HCT116 (cell line): Measurements from ENCODE around the gene ACTN4. TPM values are rescaled to one million over a fixed set of nuclear protein-coding genes. Genes with fewer than 3 reads are reported as not detected.

ENCODE experiments used
- ATAC-seq: fragments of 200-7000 bp; cut with Tn5 transposase; 2 replicates; pipeline ENCODE4 v1.9.1; 2020; ENCODE audit warnings: mild to moderate bottlenecking, moderate library complexity
- BruUV-seq: library from RNA; stranded (reverse); fragments of 400-500 nt; replicated peaks from 2 replicates; lab custom pipeline; 2021; lab: Mats Ljungman, UMichigan
- CTCF ChIA-PET: fragments of 300-600 bp; sonication (Branson Sonifier 250); formaldehyde crosslinking; loops from one replicate; lab custom pipeline; 2021; ENCODE audit warnings: antibody characterized with exemption; lab: Charles Lee
- POLR2A ChIA-PET: fragments of 300-600, 350-600 bp; sonication (Branson Sonifier 250); formaldehyde crosslinking; loops from one replicate; lab custom pipeline; 2021; ENCODE audit warnings: antibody characterized with exemption; lab: Charles Lee
- RAD21 ChIA-PET, 2 experiments: fragments of 300-600 bp; sonication (Branson Sonifier 250); formaldehyde crosslinking; loops; one replicate each; lab custom pipeline; 2023; ENCODE audit warnings: low total read pairs in 2 of 2; ENCODE audit not compliant: uncharacterized antibody in 2 of 2, unreplicated experiment in 2 of 2, low non-redundant PET in 1 of 2; lab: Charles Lee
- DNase-seq: peaks from one replicate; pipeline ENCODE4 v3.0.0-alpha.2; 2010; ENCODE audit warnings: low read depth, low spot score
- H2AFZ ChIP-seq: fragments of 200-600 bp; shearing (Covaris generic), sonication (generic); 2 replicates; pipeline ENCODE4 v1.6.1; 2017; ENCODE audit warnings: low read depth, mixed run types, mixed read lengths, antibody characterized with exemption, low read length; ENCODE audit not compliant: poor library complexity, severe bottlenecking
- H3K27ac ChIP-seq: 2 replicates; pipeline ENCODE4 v1.5.1; 2012; ENCODE audit warnings: low read depth, low read length
- H3K27me3 ChIP-seq: fragments of 200-600 bp; sonication (generic); 2 replicates; pipeline ENCODE4 v1.6.1; 2016; ENCODE audit warnings: mixed run types, low read length, mixed read lengths; ENCODE audit not compliant: insufficient read depth
- H3K36me3 ChIP-seq, 2 experiments: fragments of 200-500 bp in 1 of 2; fragments of 200-600 bp in 1 of 2; sonication (Bioruptor generic) in 1 of 2; sonication (generic) in 1 of 2; 2 replicates each; pipeline versions ENCODE4 v1.5.1 to v1.6.1; 2014 to 2016; ENCODE audit warnings: low read length in 2 of 2, inconsistent platforms in 1 of 2, mixed read lengths in 1 of 2, mixed run types in 1 of 2; ENCODE audit not compliant: insufficient read depth in 2 of 2, control insufficient read depth in 1 of 2
- H3K4me1 ChIP-seq, 2 experiments: fragments of 200-600 bp in 1 of 2; sonication (generic) in 1 of 2; 2 replicates each; pipeline versions ENCODE4 v1.5.1 to v1.6.1; 2012 to 2017; ENCODE audit warnings: low read length in 2 of 2, inconsistent platforms in 1 of 2, mild to moderate bottlenecking in 1 of 2, mixed read lengths in 1 of 2, mixed run types in 1 of 2, moderate library complexity in 1 of 2; ENCODE audit not compliant: insufficient read depth in 2 of 2, control insufficient read depth in 1 of 2
- H3K4me2 ChIP-seq: fragments of 200-600 bp; sonication (generic); 2 replicates; pipeline ENCODE4 v1.6.1; 2017; ENCODE audit warnings: mixed run types, low read length, mixed read lengths
- H3K4me3 ChIP-seq, 2 experiments: fragments of 200-600 bp in 1 of 2; sonication (generic) in 1 of 2; replicated peaks in 1 of 2; 2 replicates each; pipeline ENCODE4 v1.5.1; 2011 to 2016; ENCODE audit warnings: low read length in 2 of 2, control low read depth in 1 of 2, low read depth in 1 of 2, mild to moderate bottlenecking in 1 of 2, mixed read lengths in 1 of 2, mixed run types in 1 of 2
- H3K79me2 ChIP-seq: fragments of 200-600 bp; sonication (generic); 2 replicates; pipeline ENCODE4 v1.6.1; 2017; ENCODE audit warnings: mild to moderate bottlenecking, mixed run types, low read length, moderate library complexity, mixed read lengths; ENCODE audit not compliant: insufficient read depth
- H3K9ac ChIP-seq: fragments of 200-600 bp; sonication (generic); 2 replicates; pipeline ENCODE4 v1.6.1; 2016; ENCODE audit warnings: low read length, mixed read lengths
- H3K9me2 ChIP-seq: fragments of 200-600 bp; sonication (generic), shearing (Covaris generic); 2 replicates; pipeline ENCODE4 v1.6.1; 2017; ENCODE audit warnings: mixed run types, mild to moderate bottlenecking, moderate library complexity; ENCODE audit not compliant: insufficient read depth
- H3K9me3 ChIP-seq, 2 experiments: fragments of 200-500 bp in 1 of 2; fragments of 200-600 bp in 1 of 2; sonication (Bioruptor generic) in 1 of 2; sonication (generic) in 1 of 2; 2 replicates each; pipeline ENCODE4 v1.6.1; 2014 to 2017; ENCODE audit warnings: low read length in 2 of 2, mixed read lengths in 2 of 2, inconsistent platforms in 1 of 2, low read depth in 1 of 2, mild to moderate bottlenecking in 1 of 2, mixed run types in 1 of 2, moderate library complexity in 1 of 2; ENCODE audit not compliant: control insufficient read depth in 1 of 2, insufficient read depth in 1 of 2
- H4K20me1 ChIP-seq: fragments of 200-600 bp; sonication (generic), shearing (Covaris generic); 2 replicates; pipeline ENCODE4 v1.6.1; 2017; ENCODE audit warnings: mixed run types, mild to moderate bottlenecking, moderate library complexity; ENCODE audit not compliant: insufficient read depth
- CBX3 ChIP-seq: IDR thresholded peaks from 2 replicates; pipeline ENCODE4 v1.6.1; 2012; ENCODE audit warnings: low read depth
- CEBPB ChIP-seq: IDR thresholded peaks from 2 replicates; pipeline ENCODE4 v1.6.1; 2012; ENCODE audit warnings: low read depth
- CTCF ChIP-seq, 3 experiments: fragments of 200-600 bp in 1 of 3; sonication (generic) in 1 of 3; IDR thresholded peaks in 2 of 3; conservative IDR thresholded peaks in 1 of 3; 2 replicates each; pipeline ENCODE4 v1.5.1; 2012 to 2017; ENCODE audit warnings: low read depth in 2 of 3, low read length in 2 of 3, antibody characterized with exemption in 1 of 3, borderline replicate concordance in 1 of 3, control low read depth in 1 of 3, mild to moderate bottlenecking in 1 of 3, mixed read lengths in 1 of 3, mixed run types in 1 of 3, moderate library complexity in 1 of 3; ENCODE audit not compliant: insufficient read depth in 1 of 3
- EZH2phosphoT487 ChIP-seq: fragments of 200-600 bp; IDR thresholded peaks from 2 replicates; pipeline ENCODE4 v1.6.1; 2018; ENCODE audit warnings: antibody characterized with exemption, borderline replicate concordance
- JUND ChIP-seq: IDR thresholded peaks from 2 replicates; pipeline ENCODE4 v1.6.1; 2012
- RAD21 ChIP-seq: IDR thresholded peaks from 2 replicates; pipeline ENCODE4 v1.6.1; 2012; ENCODE audit warnings: low read depth, mild to moderate bottlenecking
- TCF7L2 ChIP-seq: IDR thresholded peaks from 2 replicates; pipeline ENCODE4 v1.7.0; 2011; ENCODE audit warnings: borderline replicate concordance, inconsistent platforms; ENCODE audit not compliant: insufficient read depth, insufficient read length; ENCODE audit errors: extremely low read depth
- intact Hi-C: fragments of 100-400 bp; cut with micrococcal nuclease; formaldehyde crosslinking; loops from 2 replicates; pipeline ENCODE4 v1.10.0; 2022
- total RNA-seq: library from RNA; stranded (reverse); gene quantifications from one replicate; pipeline ENCODE4 v1.2.1, GENCODE V29; 2021; ENCODE audit not compliant: unreplicated experiment
- TF ChIP-seq, protein P1 (sequence below): IDR thresholded peaks from 2 replicates; pipeline ENCODE4 v1.6.1; 2011; ENCODE audit warnings: mild to moderate bottlenecking, low read length, moderate library complexity; ENCODE audit not compliant: insufficient replicate concordance; ENCODE audit errors: extremely low read depth

The ACTN4 gene
- total RNA-seq, 1 experiment from 2014 or later = 651 TPM

DNA sequence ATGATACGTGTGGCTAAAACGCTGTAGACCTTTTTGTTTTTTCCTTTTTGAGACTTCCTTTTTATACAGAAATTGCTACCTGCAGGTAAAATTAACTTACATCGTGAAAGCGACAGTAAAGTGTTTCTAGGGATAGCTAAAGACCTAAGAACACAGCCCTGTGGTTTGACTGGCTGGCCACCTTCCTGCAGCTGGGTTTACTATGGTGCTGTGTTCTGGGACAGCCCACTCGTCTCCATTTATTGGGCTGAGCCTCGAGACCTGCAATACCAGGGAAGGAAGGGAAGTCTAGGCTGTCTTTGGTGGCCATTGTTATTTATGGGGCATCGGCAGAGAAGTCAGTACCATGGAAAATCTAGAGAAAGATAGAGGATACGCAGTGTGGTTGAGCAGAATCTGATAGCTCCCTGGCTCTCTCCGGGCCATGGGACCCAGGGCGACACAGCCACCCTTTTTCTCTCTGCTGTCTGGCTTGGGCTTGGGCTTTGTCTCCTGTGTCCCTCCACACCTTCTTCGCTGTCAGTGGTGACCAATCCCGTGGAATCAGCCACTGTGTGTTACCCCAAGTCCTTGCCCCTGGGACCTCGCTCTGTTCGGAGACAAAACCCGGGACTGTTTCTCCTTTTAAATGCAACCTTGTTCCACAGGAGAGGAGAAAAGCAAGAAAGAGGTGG is 30.9 kb downstream of the ACTN4 start:
- no peak for ATAC-seq
- BruUV-seq = no TSS peak
- no peaks in the 10 kb centered on the region for H3K27me3 ChIP-seq
- peak overlapping the region; percentile 8; the same call in 1 of the 2 replicates for H3K4me2 ChIP-seq
- intact Hi-C loops = no loop called here
- ChIA-PET RAD21 (no interaction called here), POLR2A (interaction anchor here (1.1 kb wide), 1 partner anchor 10 kb away, joined by 4 read pairs; no protein-coding TSS in a partner anchor), CTCF (interaction anchor here (1.1 kb wide), 1 partner anchor 9 kb away, joined by 3 read pairs; no protein-coding TSS in a partner anchor)
- peak overlapping the region; percentile 22; the same call in 1 of the 2 replicates for H3K9ac ChIP-seq
- H3K9me3 ChIP-seq = peaks cover 0 to 5% of the 10 kb centered on the region in 2 experiments; a peak in 1 of 4 replicates
- H2AFZ ChIP-seq = no peak overlapping the region
- H3K79me2 ChIP-seq = peaks cover 95% of the 10 kb centered on the region
- H3K9me2 ChIP-seq = no peaks in the 10 kb centered on the region
- peaks cover 37 to 95% of the 10 kb centered on the region in 2 experiments for H3K4me1 ChIP-seq
- no peak for DNase-seq
- H3K27ac ChIP-seq = peak overlapping the region; percentile 1; the same call in 1 of the 2 replicates
- peaks cover 7% of the 10 kb centered on the region; the same call in 1 of the 2 replicates for H4K20me1 ChIP-seq
- H3K4me3 ChIP-seq = no peak overlapping the region
- H3K36me3 ChIP-seq = peaks cover 0 to 51% of the 10 kb centered on the region in 2 experiments; a peak in 2 of 4 replicates
- TF ChIP-seq TCF7L2 (no peak), RAD21 (no peak), JUND (no peak), CEBPB (no peak), CTCF (IDR thresholded peaks at IDR 0.05 in 2 of 3, conservative IDR thresholded peaks at IDR 0.05 in 1 of 3; ENCODE audit: borderline replicate concordance in 1 of 3, insufficient read depth in 1 of 3, low read depth in 2 of 3, low read length in 2 of 3) (no peak), EZH2phosphoT487 (no peak), CBX3 (no peak)
- TF ChIP-seq, protein P1, sequence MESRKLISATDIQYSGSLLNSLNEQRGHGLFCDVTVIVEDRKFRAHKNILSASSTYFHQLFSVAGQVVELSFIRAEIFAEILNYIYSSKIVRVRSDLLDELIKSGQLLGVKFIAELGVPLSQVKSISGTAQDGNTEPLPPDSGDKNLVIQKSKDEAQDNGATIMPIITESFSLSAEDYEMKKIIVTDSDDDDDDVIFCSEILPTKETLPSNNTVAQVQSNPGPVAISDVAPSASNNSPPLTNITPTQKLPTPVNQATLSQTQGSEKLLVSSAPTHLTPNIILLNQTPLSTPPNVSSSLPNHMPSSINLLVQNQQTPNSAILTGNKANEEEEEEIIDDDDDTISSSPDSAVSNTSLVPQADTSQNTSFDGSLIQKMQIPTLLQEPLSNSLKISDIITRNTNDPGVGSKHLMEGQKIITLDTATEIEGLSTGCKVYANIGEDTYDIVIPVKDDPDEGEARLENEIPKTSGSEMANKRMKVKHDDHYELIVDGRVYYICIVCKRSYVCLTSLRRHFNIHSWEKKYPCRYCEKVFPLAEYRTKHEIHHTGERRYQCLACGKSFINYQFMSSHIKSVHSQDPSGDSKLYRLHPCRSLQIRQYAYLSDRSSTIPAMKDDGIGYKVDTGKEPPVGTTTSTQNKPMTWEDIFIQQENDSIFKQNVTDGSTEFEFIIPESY = no peak
